Activated effector memory CD4-positive, alpha-beta T cell treated with Interleukin-2 at 50 U/mL for 16 hours (primary cell): Measurements from ENCODE around the gene NMNAT2.

Experiments used
- DNase-seq: peaks from one replicate; pipeline ENCODE4 v3.0.0-alpha.2; 2020

NMNAT2 gene

DNA sequence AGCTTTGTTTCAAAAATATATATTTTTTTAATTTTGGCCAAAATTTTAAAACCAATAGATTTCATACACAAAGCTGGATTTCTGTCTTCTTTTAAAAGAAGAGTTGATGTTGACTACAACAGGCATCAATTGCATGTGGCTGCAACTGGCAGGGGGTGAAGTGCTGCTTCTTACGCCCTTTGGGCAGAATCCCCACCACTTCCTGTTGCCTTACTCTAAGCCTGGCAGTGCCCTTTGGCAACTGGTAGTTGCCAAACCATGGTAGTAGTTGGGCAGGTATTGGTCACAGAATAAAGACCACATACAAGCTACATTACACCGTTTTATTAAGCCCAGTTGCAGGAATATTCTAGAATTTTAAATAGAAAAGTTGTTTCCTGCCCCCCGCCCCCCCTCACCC lies 215.1 kb downstream of the NMNAT2 start:
- DNase-seq, result no peak

DNA sequence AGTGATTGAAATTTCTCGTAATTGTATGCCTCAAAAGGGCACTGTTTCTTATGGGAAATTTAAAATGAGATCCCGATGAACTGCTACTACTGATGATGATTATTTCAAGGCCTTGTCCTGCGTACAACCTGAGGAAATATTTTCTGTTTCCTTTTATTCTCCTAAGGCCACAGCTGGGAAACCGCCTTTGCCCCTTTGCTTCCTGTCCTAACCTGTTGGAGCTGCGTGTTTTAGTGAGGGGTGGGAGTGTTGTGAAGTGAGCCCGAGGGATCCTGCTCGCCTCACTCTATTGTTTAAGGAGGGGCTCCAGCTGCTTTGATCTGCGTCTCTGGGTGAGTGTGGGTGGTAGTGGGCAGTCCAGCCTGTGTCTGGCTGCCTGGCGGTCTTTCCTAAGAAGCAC lies 217.7 kb downstream of the NMNAT2 start:
- no peak for DNase-seq

DNA sequence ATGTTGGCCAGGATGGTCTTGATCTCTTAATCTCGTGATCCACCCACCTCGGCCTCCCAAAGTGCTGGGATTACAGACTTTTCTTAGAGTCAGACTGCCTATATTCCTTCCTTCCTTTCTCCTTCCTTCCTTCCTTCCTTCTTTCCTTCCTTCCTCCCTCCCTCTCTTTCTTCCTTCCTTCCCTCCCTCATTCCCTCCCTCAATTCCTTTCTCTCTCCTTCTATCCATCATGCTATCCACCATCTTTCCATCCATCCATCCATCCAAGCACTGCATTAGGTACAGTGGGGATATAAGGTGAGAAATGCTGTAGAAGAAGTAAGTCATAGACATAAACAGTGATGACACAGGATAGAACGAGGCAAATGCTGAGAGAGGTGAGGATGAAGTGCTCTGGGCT lies 218.9 kb downstream of the NMNAT2 start:
- DNase-seq, result no peak

DNA sequence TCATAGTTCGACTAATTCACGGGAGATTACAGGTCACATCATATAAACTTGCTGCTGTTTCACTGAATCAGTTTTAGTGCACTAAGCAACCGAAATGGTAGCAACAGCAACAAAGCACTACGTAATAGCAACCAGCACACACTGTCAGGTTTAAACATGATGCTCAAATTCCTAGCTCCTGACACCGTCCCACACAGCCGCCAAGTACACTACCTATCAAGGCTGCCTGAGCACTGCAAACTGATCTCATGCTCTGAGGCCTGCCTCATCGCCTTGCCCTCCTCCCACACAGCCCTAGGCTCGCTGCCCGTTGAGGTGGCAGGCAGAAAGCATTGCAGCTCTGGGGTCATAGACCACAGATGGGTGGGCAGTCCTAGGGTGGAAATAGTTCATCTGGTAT lies 219.7 kb downstream of the NMNAT2 start:
- DNase-seq, result no peak
